ENCODE measurements around the gene TPP1.

Gene TPP1

DNA sequence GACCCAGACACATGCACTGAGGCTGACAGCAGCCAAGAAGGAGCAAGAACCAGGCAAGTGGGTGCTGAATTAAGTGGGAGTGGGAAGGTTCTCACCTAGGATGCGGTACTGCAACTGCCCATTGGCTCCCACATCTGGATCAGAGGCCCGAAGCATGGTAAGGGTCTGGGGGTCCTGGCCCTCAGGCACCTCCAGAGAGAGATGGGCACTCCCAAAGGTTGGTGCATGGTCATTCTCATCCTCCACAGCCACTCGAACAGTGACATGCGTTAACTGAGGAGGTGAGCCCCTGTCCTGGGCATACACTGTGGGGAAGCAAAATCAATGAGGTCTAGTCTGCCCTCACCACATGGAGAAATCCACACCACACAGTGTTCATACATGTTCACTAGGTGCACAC lies 9.3 kb upstream of the TPP1 start:
- no peak for DNase-seq (ENCODE audit: extremely low read depth, low read depth)

DNA sequence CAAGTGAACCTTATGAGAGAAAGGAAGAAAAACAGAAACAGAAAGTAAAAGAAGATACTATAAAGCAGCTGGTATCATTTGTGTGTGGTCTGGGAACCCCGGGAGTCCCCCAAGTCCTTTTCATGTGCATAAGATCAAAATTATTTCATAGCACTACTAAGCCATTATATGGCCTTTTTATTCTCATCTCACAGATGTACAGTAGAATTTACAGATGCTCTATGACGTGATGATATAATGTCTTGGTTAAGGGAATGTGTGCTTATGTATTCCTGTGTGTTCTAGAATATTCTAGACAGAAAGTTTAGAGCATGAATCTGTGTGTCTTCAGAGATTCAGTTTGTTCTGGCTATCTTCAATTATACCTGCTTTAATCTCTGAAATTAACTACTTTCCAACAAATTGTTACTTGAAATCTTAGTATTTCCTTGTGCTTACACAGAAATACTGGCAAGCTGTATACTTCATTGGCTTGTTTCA lies 8.6 kb upstream of the TPP1 start:
- no peak for DNase-seq (ENCODE audit: extremely low read depth, low read depth)
- TF ChIP-seq, protein P1, sequence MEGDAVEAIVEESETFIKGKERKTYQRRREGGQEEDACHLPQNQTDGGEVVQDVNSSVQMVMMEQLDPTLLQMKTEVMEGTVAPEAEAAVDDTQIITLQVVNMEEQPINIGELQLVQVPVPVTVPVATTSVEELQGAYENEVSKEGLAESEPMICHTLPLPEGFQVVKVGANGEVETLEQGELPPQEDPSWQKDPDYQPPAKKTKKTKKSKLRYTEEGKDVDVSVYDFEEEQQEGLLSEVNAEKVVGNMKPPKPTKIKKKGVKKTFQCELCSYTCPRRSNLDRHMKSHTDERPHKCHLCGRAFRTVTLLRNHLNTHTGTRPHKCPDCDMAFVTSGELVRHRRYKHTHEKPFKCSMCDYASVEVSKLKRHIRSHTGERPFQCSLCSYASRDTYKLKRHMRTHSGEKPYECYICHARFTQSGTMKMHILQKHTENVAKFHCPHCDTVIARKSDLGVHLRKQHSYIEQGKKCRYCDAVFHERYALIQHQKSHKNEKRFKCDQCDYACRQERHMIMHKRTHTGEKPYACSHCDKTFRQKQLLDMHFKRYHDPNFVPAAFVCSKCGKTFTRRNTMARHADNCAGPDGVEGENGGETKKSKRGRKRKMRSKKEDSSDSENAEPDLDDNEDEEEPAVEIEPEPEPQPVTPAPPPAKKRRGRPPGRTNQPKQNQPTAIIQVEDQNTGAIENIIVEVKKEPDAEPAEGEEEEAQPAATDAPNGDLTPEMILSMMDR (IDR thresholded peaks at IDR 0.05; ENCODE audit: low read depth, low read length): no peak

More for the DNA sequence above, 9.3 kb upstream of the TPP1 start:
- TF ChIP-seq, protein P1 (IDR thresholded peaks at IDR 0.05; ENCODE audit: low read depth, low read length): no peak

GRCh38 chr11:6626971-6627761 lies 7.9 kb upstream of the TPP1 start:
- DNase-seq (ENCODE audit: extremely low read depth, low read depth): no peak
- TF ChIP-seq, protein P1 (IDR thresholded peaks at IDR 0.05; ENCODE audit: low read depth, low read length): no peak

GRCh38 chr11:6625832-6626420 lies 6.7 kb upstream of the TPP1 start:
- no peak for DNase-seq (ENCODE audit: extremely low read depth, low read depth)
- TF ChIP-seq, protein P1 (IDR thresholded peaks at IDR 0.05; ENCODE audit: low read depth, low read length): no peak

DNA sequence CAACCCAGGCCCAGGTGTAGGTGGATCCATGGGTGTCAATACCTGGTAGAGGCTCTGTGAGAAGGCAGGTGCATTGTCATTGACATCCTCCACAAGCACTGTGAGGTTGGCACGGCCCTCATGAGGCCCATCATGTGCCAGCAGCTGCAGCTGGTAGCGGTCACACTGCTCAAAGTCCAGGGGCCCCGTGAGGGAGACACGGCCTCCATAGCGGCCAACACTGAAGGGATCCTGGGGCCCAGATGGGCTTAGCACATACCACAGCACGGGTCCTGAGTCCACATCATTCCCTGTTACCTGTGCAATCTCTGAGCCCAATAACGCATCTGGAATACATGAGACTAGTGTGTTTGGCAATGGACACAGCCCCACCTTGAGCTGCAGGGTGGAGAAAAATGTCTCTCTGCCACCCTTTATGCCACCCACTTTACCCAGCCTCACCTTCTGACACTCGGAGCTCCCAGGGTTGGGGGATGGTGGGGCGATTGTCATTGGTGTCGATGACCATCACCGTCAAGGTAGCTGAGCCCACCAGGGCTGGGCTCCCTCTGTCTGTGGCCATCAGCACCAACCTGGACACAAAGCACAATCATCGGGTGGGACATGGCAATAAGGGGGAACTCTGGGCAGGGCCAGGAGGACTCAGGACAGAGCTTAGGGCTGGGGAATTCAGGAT lies 6.1 kb upstream of the TPP1 start:
- no peak for DNase-seq (ENCODE audit: extremely low read depth, low read depth)
- TF ChIP-seq, protein P1 (IDR thresholded peaks at IDR 0.05; ENCODE audit: low read depth, low read length): no peak

DNA sequence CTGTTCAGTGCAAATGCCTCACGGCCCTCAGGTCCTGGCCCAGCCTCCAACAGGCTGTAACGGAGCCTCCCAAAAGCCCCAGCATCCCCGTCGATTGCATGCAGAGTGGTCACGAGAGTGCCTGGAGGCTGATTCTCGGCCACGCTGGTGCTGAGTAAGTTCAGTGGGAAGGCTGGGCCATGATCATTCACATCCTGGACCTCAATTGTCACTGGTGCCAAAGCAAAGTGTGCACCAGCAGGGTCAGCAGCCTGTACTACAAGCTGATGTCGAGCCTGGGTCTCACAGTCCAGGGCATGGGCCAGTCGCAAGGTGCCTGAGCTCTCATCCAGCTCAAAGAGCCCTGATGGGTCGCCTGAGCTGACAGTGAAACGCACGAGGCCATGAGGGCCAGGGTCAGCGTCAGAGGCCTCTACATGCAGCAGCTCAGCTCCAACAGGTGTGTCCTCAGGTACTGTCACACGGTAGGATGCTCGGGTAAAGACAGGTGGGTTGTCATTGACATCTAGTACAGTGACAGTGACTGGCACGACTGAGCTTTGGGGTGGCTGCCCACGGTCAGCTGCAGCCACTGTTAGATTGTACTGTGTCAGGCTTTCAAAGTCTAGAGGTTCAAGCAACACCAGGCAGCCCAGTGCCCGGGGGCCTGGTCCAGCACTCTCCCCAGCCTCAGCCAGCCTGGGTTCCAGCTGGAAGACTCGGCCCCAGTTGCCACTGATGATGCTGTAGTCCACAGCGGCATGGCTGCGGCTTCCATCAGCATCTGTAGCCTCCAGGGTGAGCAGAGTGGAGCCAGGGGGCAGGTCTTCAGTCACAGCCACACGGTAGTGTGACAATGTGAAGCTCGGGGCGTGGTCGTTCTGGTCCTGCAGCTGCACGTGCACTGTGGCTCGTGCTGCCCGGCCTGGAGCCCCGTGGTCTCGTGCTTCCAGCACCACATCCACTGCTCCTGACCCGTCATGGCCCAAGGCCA lies 4.5 kb upstream of the TPP1 start:
- TF ChIP-seq, protein P1 (IDR thresholded peaks at IDR 0.05; ENCODE audit: low read depth, low read length): no peak
- DNase-seq (ENCODE audit: extremely low read depth, low read depth): no peak
